K562 (cell line): ENCODE data around the gene DPP8. TPM values are rescaled to one million over a fixed set of nuclear protein-coding genes. Genes with fewer than 3 reads are reported as not detected.

Source experiments
- ATAC-seq: fragments of 200-7000 bp; cut with Tn5 transposase; 3 replicates; pipeline ENCODE4 v1.9.1; 2020; ENCODE audit warnings: moderate library complexity
- BruUV-seq: library from RNA; stranded (reverse); fragments of 400-500 nt; replicated peaks from 2 replicates; lab custom pipeline; 2021; lab: Mats Ljungman, UMichigan
- CTCF ChIA-PET: fragments of 300-600 bp; formaldehyde crosslinking; extraction: SDS; loops from one replicate; lab custom pipeline; 2021; ENCODE audit warnings: low intra/inter-chr PET ratio; lab: Yijun Ruan, JAX
- POLR2A ChIA-PET: fragments of 300-600, 350-650 bp; sonication (Branson Sonifier 250); formaldehyde crosslinking; extraction: SDS; loops from one replicate; lab custom pipeline; 2021; ENCODE audit warnings: antibody characterized with exemption, inconsistent platforms; lab: Yijun Ruan, JAX
- DNase-seq, 4 experiments: peaks; one replicate each; pipeline versions ENCODE4 v3.0.0 to v3.0.0-alpha.2; 2011 to 2018; ENCODE audit warnings: low spot score in 3 of 4, mixed read lengths in 3 of 4; ENCODE audit errors: extremely low read depth in 1 of 4
- FAIRE-seq: peaks from 2 replicates; lab custom pipeline; 2011; peaks lifted over from hg19 to GRCh38; lab: Jason Lieb, UNC
- H2AFZ ChIP-seq: 2 replicates; pipeline ENCODE4 v1.6.0; 2011; ENCODE audit warnings: low read depth, low read length, control low read depth, inconsistent platforms
- H3K27ac ChIP-seq: fragments of 200-600 bp; 3 replicates; pipeline ENCODE4 v1.8.0; 2011; ENCODE audit warnings: low read depth, mild to moderate bottlenecking, control low read depth, inconsistent platforms, low read length, moderate library complexity, mixed read lengths; ENCODE audit errors: extremely low read depth
- H3K27me3 ChIP-seq, 2 experiments: fragments of 300-600 bp in 1 of 2; 2 replicates in 1 of 2; 3 replicates in 1 of 2; pipeline versions ENCODE4 v1.6.0 to v1.8.0; 2011; ENCODE audit warnings: inconsistent platforms in 2 of 2, low read length in 2 of 2, mild to moderate bottlenecking in 1 of 2, mixed read lengths in 1 of 2, moderate library complexity in 1 of 2; ENCODE audit not compliant: control insufficient read depth in 2 of 2, insufficient read depth in 2 of 2
- H3K36me3 ChIP-seq: fragments of 300-600 bp; 3 replicates; pipeline ENCODE4 v1.8.0; 2011; ENCODE audit warnings: mild to moderate bottlenecking, low read length, inconsistent platforms; ENCODE audit not compliant: control insufficient read depth, insufficient read depth
- H3K4me1 ChIP-seq, 2 experiments: fragments of 200-600 bp in 1 of 2; replicated peaks in 1 of 2; 2 replicates in 1 of 2; 3 replicates in 1 of 2; pipeline versions ENCODE4 v1.5.1 to v1.8.0; 2011; ENCODE audit warnings: inconsistent platforms in 2 of 2, low read length in 2 of 2, mild to moderate bottlenecking in 1 of 2, mixed read lengths in 1 of 2, moderate library complexity in 1 of 2; ENCODE audit not compliant: control insufficient read depth in 2 of 2, insufficient read depth in 2 of 2
- H3K4me2 ChIP-seq: 2 replicates; pipeline ENCODE4 v1.6.1; 2011; ENCODE audit warnings: low read length, control low read depth, inconsistent platforms, mixed read lengths; ENCODE audit not compliant: insufficient read depth
- H3K4me3 ChIP-seq: fragments of 200-600 bp; sonication (generic), shearing (Covaris generic); 2 replicates; pipeline ENCODE4 v1.5.1; 2016; ENCODE audit warnings: control low read depth, inconsistent platforms
- H3K79me2 ChIP-seq: fragments of 200-600 bp; 3 replicates; pipeline ENCODE4 v1.8.0; 2011; ENCODE audit warnings: low read length, inconsistent platforms; ENCODE audit not compliant: control insufficient read depth, insufficient read depth
- H3K9ac ChIP-seq, 2 experiments: 2 replicates each; pipeline versions ENCODE4 v1.6.0 to v1.6.1; 2011; ENCODE audit warnings: low read depth in 2 of 2, low read length in 2 of 2, control low read depth in 1 of 2, inconsistent platforms in 1 of 2, mild to moderate bottlenecking in 1 of 2, mixed read lengths in 1 of 2; ENCODE audit not compliant: insufficient read depth in 1 of 2
- H3K9me1 ChIP-seq: one replicate; pipeline ENCODE4 v1.6.0; 2011; ENCODE audit warnings: inconsistent platforms, mild to moderate bottlenecking, low read length, moderate library complexity; ENCODE audit not compliant: control insufficient read depth, insufficient read depth
- H3K9me3 ChIP-seq: replicated peaks from 2 replicates; pipeline ENCODE4 v1.5.1; 2011; ENCODE audit warnings: low read depth, low read length, inconsistent platforms; ENCODE audit not compliant: control insufficient read depth, insufficient read depth
- H4K20me1 ChIP-seq: replicated peaks from 2 replicates; pipeline ENCODE4 v1.6.1; 2011; ENCODE audit warnings: low read length, inconsistent platforms, mixed read lengths; ENCODE audit not compliant: control insufficient read depth, insufficient read depth
- ATF1 ChIP-seq, 2 experiments: fragments of 450-650 bp in 1 of 2; IDR thresholded peaks; 2 replicates each; pipeline ENCODE4 v1.6.1; 2016; ENCODE audit warnings: missing compliant biosample characterization in 1 of 2, missing genetic modification characterization in 1 of 2
- FUS ChIP-seq: fragments of 200-400 bp; formaldehyde crosslinking; optimal IDR thresholded peaks from 2 replicates; pipeline ENCODE3; 2017; ENCODE audit warnings: low read depth, low read length
- WGBS: fragments of 100-300 bp; shearing (Covaris generic); methylation state at CpG from one replicate; pipeline ENCODE4 v1.1.6; 2016; ENCODE audit warnings: low coverage, mixed read lengths; ENCODE audit not compliant: insufficient coverage; ENCODE audit errors: missing lambda C conversion rate; 5-methylcytosine and 5-hydroxymethylcytosine counted together
- in situ Hi-C: fragments of 300-500 bp; cut with MboI; formaldehyde crosslinking; loops from 4 replicates; pipeline ENCODE4 v1.15.0; 2018; ENCODE audit warnings: inconsistent platforms, mixed read lengths
- intact Hi-C: fragments of 100-400 bp; cut with micrococcal nuclease; formaldehyde crosslinking; loops from 2 replicates; pipeline ENCODE4 v1.14.2; 2022
- polyA plus RNA-seq, 8 experiments: library from polyadenylated mRNA; depleted of rRNA in 4 of 8; stranded (reverse) in 5 of 8; unstranded in 3 of 8; fragments of >200 nt; fragmentation: Nextera tagmentation in 2 of 8; fragmentation: Illumina TruSeq in 1 of 8; extraction: Ambion mirVana in 2 of 8; extraction: Trizol in 1 of 8; gene quantifications; 2 replicates each; pipeline versions ENCODE4 v1.2.1 to v1.2.3, GENCODE V29; 2011 to 2014; ENCODE audit warnings: inconsistent platforms in 1 of 8, missing spikeins in 1 of 8
- total RNA-seq, 7 experiments: library from RNA; depleted of rRNA in 6 of 7; stranded (reverse); fragments of >200 nt in 6 of 7; fragmentation: Illumina TruSeq in 2 of 7; extraction: Trizol in 2 of 7; gene quantifications; 2 replicates each; pipeline versions ENCODE4 v1.2.1 to v1.2.3, GENCODE V29; 2011 to 2021; ENCODE audit warnings: low replicate concordance in 1 of 7

Gene DPP8
- total and polyA plus RNA-seq, 9 of the 15 experiments (the other 6 are each of a cell fraction or from before 2014, with no cell fraction given) = 5.5 to 36.7 (median 20.7) TPM

- H3K9me3 ChIP-seq = no peaks in the 10 kb centered on the region
- no peaks in the 10 kb centered on the region for H3K27me3 ChIP-seq
- FAIRE-seq (no peak), ATAC-seq (no peak), DNase-seq (no peak)
- CTCF ChIA-PET = no interaction called here
- H3K36me3 ChIP-seq = peaks cover 10% of the 10 kb centered on the region; the same call in 1 of the 3 replicates
- H3K79me2 ChIP-seq = peaks cover 87% of the 10 kb centered on the region
- in situ Hi-C loops = no loop called here
- POLR2A ChIA-PET = interaction anchor here (1.9 kb wide), 1 partner anchor 8 kb away, joined by 6 read pairs; no protein-coding TSS in a partner anchor
- H3K4me1 ChIP-seq = peaks cover 4 to 25% of the 10 kb centered on the region in 2 experiments; a peak in 3 of 5 replicates
- peaks cover 14% of the 10 kb centered on the region for H4K20me1 ChIP-seq
- no peak overlapping the region for H2AFZ ChIP-seq
- H3K27ac ChIP-seq = no peak overlapping the region
- intact Hi-C loops = no loop called here
- H3K9ac ChIP-seq = no peak overlapping the region
- no peaks in the 10 kb centered on the region for H3K9me1 ChIP-seq
- BruUV-seq = no TSS peak
- H3K4me3 ChIP-seq = no peak overlapping the region
- H3K4me2 ChIP-seq = no peak overlapping the region
- TF ChIP-seq ATF1 (CRISPR knock-in tag; IDR thresholded peaks at IDR 0.05) (no peak), ATF1 (tag; IDR thresholded peaks at IDR 0.05) (no peak)
- TF ChIP-seq, all 486 proteins: peak for 0
Observed at GRCh38 chr15:65547841-65548240, 30.4 kb upstream of the DPP8 start.

GRCh38 chr15:65541231-65541820 is 23.8 kb upstream of the DPP8 start:
- CTCF ChIA-PET = no interaction called here
- H4K20me1 ChIP-seq = peaks cover 4% of the 10 kb centered on the region; the same call in 1 of the 2 replicates
- 98% methylated on average over 3 of the region's 3 CpGs for WGBS

More at GRCh38 chr15:65541231-65541820, 23.8 kb upstream of the DPP8 start:
- Histone ChIP-seq H3K9me1 (no peaks in the 10 kb centered on the region), H3K79me2 (peaks cover 85% of the 10 kb centered on the region), H3K4me2 (no peak overlapping the region), H3K9me3 (no peaks in the 10 kb centered on the region), H3K4me1 (no peaks in the 10 kb centered on the region), H3K36me3 (peaks cover 23% of the 10 kb centered on the region; the same call in 1 of the 3 replicates), H3K27ac (no peak overlapping the region), H3K9ac (no peak overlapping the region), H3K27me3 (no peaks in the 10 kb centered on the region), H2AFZ (no peak overlapping the region), H3K4me3 (no peak overlapping the region)
- POLR2A ChIA-PET = interaction anchor here (1.0 to 1.1 kb wide), 2 partner anchors 14 to 32 kb away, joined by 3 read pairs; no protein-coding TSS in a partner anchor
- FAIRE-seq (no peak), DNase-seq (no peak), ATAC-seq (no peak)
- in situ Hi-C loops (no loop called here), intact Hi-C loops (no loop called here)
- no TSS peak for BruUV-seq
- TF ChIP-seq FUS = no peak
